Glutamatergic neuron (in vitro differentiated cells): ENCODE measurements around the gene PANK3. TPM values are rescaled to one million over a fixed set of nuclear protein-coding genes. Genes with fewer than 3 reads are reported as not detected.
"Not testable (repeated sequence)": the region's sequence is repeated elsewhere in the genome, so short reads cannot be mapped to it uniquely, and the experiment has no call there.

Source experiments
- DNase-seq: peaks from one replicate; pipeline ENCODE4 v3.0.0; 2022
- H3K27ac Mint-ChIP-seq: one replicate; pipeline ENCODE4 v1.8.0; 2020; ENCODE audit warnings: mild to moderate bottlenecking, mixed read lengths, inconsistent platforms; ENCODE audit not compliant: unreplicated experiment
- H3K27me3 Mint-ChIP-seq: one replicate; pipeline ENCODE4 v1.8.0; 2020; ENCODE audit warnings: mild to moderate bottlenecking, moderate library complexity, mixed read lengths, inconsistent platforms; ENCODE audit not compliant: unreplicated experiment
- H3K36me3 Mint-ChIP-seq: one replicate; pipeline ENCODE4 v1.8.0; 2020; ENCODE audit warnings: mild to moderate bottlenecking, mixed read lengths, inconsistent platforms; ENCODE audit not compliant: unreplicated experiment
- H3K4me1 Mint-ChIP-seq: one replicate; pipeline ENCODE4 v1.8.0; 2020; ENCODE audit warnings: mild to moderate bottlenecking, low read depth, mixed read lengths, inconsistent platforms; ENCODE audit not compliant: unreplicated experiment
- H3K4me3 Mint-ChIP-seq: one replicate; pipeline ENCODE4 v1.8.0; 2020; ENCODE audit warnings: mild to moderate bottlenecking, mixed read lengths, inconsistent platforms; ENCODE audit not compliant: unreplicated experiment
- H3K9me3 Mint-ChIP-seq: one replicate; pipeline ENCODE4 v1.8.0; 2020; ENCODE audit warnings: mild to moderate bottlenecking, moderate library complexity, mixed read lengths, inconsistent platforms; ENCODE audit not compliant: unreplicated experiment
- total RNA-seq: library from RNA; stranded (reverse); fragmentation: NEBNext Ultra II Directional; extraction: Animal tissue kit (Norgen Biotek cat#: 25700); gene quantifications from one replicate; pipeline ENCODE4 v1.2.1, GENCODE V29; 2021; ENCODE audit not compliant: unreplicated experiment
- TF ChIP-seq, protein P1 (sequence below): fragments of 200-600 bp; sonication (generic); IDR thresholded peaks from one replicate; pipeline ENCODE4 v1.5.0; 2021; ENCODE audit not compliant: partially characterized antibody, unreplicated experiment

Gene PANK3
- total RNA-seq, 1 donor from 2014 or later: 153 TPM

GRCh38 chr5:168598639-168599038, 19.5 kb upstream of the PANK3 start:
- no peaks in the 10 kb centered on the region for H3K4me1 Mint-ChIP-seq
- DNase-seq: no peak
- TF ChIP-seq, protein P1, sequence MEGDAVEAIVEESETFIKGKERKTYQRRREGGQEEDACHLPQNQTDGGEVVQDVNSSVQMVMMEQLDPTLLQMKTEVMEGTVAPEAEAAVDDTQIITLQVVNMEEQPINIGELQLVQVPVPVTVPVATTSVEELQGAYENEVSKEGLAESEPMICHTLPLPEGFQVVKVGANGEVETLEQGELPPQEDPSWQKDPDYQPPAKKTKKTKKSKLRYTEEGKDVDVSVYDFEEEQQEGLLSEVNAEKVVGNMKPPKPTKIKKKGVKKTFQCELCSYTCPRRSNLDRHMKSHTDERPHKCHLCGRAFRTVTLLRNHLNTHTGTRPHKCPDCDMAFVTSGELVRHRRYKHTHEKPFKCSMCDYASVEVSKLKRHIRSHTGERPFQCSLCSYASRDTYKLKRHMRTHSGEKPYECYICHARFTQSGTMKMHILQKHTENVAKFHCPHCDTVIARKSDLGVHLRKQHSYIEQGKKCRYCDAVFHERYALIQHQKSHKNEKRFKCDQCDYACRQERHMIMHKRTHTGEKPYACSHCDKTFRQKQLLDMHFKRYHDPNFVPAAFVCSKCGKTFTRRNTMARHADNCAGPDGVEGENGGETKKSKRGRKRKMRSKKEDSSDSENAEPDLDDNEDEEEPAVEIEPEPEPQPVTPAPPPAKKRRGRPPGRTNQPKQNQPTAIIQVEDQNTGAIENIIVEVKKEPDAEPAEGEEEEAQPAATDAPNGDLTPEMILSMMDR: no peak
- no peaks in the 10 kb centered on the region for H3K9me3 Mint-ChIP-seq
- H3K27me3 Mint-ChIP-seq: peaks cover 1% of the 10 kb centered on the region
- no peaks in the 10 kb centered on the region for H3K36me3 Mint-ChIP-seq
- H3K27ac Mint-ChIP-seq: no peak overlapping the region
- no peak overlapping the region for H3K4me3 Mint-ChIP-seq

GRCh38 chr5:168596927-168597326, 17.8 kb upstream of the PANK3 start:
- H3K27me3 Mint-ChIP-seq: peaks cover 1% of the 10 kb centered on the region

DNA sequence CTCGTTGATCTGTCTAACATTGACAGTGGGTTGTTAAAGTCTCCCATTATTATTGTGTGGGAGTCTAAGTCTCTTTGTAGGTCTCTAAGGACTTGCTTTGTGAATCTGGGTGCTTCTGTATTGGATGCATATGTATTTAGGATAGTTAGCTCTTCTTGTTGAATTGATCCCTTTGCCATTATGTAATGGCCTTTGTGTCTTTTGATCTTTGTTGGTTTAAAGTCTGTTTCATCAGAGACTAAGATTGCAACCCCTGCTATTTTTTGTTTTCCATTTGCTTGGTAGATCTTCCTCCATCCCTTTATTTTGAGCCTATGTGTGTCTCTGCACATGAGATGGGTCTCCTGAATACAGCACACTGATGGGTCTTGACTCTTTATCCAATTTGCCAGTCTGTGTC, 17.0 kb upstream of the PANK3 start:
- not testable (repeated sequence) for H3K4me1 Mint-ChIP-seq, H3K4me3 Mint-ChIP-seq, H3K27ac Mint-ChIP-seq, H3K9me3 Mint-ChIP-seq, DNase-seq, H3K27me3 Mint-ChIP-seq, H3K36me3 Mint-ChIP-seq

More at GRCh38 chr5:168596927-168597326, 17.8 kb upstream of the PANK3 start:
- Mint-ChIP-seq H3K9me3 (no peaks in the 10 kb centered on the region), H3K36me3 (no peaks in the 10 kb centered on the region), H3K27ac (no peak overlapping the region), H3K4me3 (no peak overlapping the region), H3K4me1 (no peaks in the 10 kb centered on the region)
- DNase-seq: no peak
- TF ChIP-seq, protein P1: no peak

DNA sequence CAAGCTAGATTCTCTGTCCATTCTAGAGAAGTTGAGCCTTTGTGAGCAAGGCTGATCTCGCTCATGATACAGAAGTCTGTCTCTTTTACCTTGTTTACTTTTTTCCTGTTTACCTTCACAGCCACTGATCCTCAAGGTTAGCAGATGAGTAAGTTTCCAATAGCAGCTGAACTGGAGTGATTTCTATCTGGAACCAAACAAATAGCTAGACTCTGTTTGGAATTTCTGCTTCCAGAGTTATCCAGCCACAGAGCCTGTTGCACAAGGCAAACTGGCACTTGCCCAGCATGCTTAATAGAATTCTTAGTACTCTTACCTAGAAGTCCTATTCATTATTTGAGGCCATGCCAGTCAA, 12.8 kb upstream of the PANK3 start:
- no peaks in the 10 kb centered on the region for H3K4me1 Mint-ChIP-seq
- H3K27ac Mint-ChIP-seq: no peak overlapping the region
- H3K4me3 Mint-ChIP-seq: no peak overlapping the region
- TF ChIP-seq, protein P1: no peak
- H3K27me3 Mint-ChIP-seq: peaks cover 7% of the 10 kb centered on the region
- H3K36me3 Mint-ChIP-seq: no peaks in the 10 kb centered on the region
- DNase-seq: no peak
- no peaks in the 10 kb centered on the region for H3K9me3 Mint-ChIP-seq

DNA sequence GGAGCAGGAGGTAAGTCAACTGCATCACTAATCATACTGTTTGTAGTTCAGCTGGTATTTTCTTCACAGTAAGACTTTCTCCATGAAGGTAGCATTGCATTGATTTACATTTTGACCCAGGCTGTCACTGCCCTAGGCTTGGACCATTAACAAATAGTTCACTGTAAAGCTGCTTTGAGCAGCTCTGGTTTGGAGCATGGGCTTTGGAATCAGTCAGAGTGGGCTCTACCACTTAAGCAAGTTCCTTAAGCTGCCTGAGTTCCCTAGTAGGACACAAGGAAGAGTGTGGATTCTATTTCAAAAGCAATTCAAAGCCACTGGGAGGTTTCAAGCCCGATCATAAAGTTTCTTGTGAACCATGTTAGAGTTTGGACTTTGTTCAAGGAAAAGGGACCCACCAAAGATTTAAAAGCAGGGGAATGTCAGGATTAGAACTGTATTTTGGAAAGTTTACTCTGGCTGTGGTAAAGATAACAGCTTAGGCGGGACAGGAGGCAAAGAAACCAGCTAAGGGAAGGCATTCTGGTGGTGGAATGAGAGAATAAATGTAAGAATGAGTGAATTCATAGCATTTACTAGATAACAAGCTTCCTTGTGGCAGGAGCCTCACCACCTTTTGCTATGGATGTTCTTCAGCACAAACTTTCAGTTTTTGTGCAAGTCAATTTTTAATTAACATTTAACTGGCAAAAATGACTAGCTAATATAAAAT, 12.3 kb upstream of the PANK3 start:
- no peak overlapping the region for H3K27ac Mint-ChIP-seq
- H3K4me3 Mint-ChIP-seq: no peak overlapping the region
- H3K4me1 Mint-ChIP-seq: no peaks in the 10 kb centered on the region
- no peaks in the 10 kb centered on the region for H3K36me3 Mint-ChIP-seq
- DNase-seq: no peak
- TF ChIP-seq, protein P1: no peak
- H3K27me3 Mint-ChIP-seq: peaks cover 7% of the 10 kb centered on the region
- no peaks in the 10 kb centered on the region for H3K9me3 Mint-ChIP-seq
